Testis (tissue), 3 donors: ENCODE data around the gene TMEM184A. TPM values are rescaled to one million over a fixed set of nuclear protein-coding genes. Genes with fewer than 3 reads are reported as not detected.
A peak's percentile ranks its signal among the peaks of the same experiment; 100 is the strongest.

Experiments
- DNase-seq: peaks from one replicate; pipeline ENCODE4 v3.0.0-alpha.2; 2019
- H3K27ac ChIP-seq, 2 donors: fragments of 200-600 bp; sonication (generic); one replicate each; pipeline ENCODE4 v1.5.1; 2019
- H3K27me3 ChIP-seq: fragments of 200-600 bp; sonication (generic); one replicate; pipeline ENCODE4 v1.5.1; 2019
- H3K36me3 ChIP-seq: fragments of 200-600 bp; sonication (generic); one replicate; pipeline ENCODE4 v1.5.1; 2017; ENCODE audit warnings: low read depth; ENCODE audit errors: missing control alignments
- H3K4me1 ChIP-seq: fragments of 200-600 bp; sonication (generic); one replicate; pipeline ENCODE4 v1.5.1; 2019
- H3K4me3 ChIP-seq, 2 donors: fragments of 200-600 bp; sonication (generic); one replicate each; pipeline ENCODE4 v1.5.1; 2017 to 2019
- H3K9me3 ChIP-seq: fragments of 200-600 bp; sonication (generic); one replicate; pipeline ENCODE4 v1.5.1; 2017
- POLR2A ChIP-seq: fragments of 450-650 bp; IDR thresholded peaks from one replicate; pipeline ENCODE4 v1.6.1; 2017; ENCODE audit warnings: antibody characterized with exemption, mild to moderate bottlenecking, moderate library complexity
- WGBS, 2 donors: methylation state at CpG; one replicate each; pipeline ENCODE4 v1.1.5; 2018; 5-methylcytosine and 5-hydroxymethylcytosine counted together
- intact Hi-C: fragments of 100-400 bp; cut with DNase I; formaldehyde crosslinking; loops from one replicate; pipeline ENCODE4 v1.15.1; 2023; ENCODE audit warnings: low total_unique reads
- polyA plus RNA-seq: library from polyadenylated mRNA; stranded (reverse); fragments of 350-450 nt; fragmentation: Illumina TruSeq; extraction: RNeasy Lipid Tissue Mini Kit (QIAGEN cat#74804); gene quantifications from one replicate; pipeline ENCODE4 v1.2.3, GENCODE V29; 2014; ENCODE audit warnings: low read depth, low replicate concordance; ENCODE audit not compliant: insufficient read depth
- total RNA-seq, 2 donors: library from RNA; depleted of rRNA; stranded (reverse); fragments of >200 nt; gene quantifications; one replicate each; pipeline ENCODE4 v1.2.3, GENCODE V29; 2016
- TF ChIP-seq, protein P1 (sequence below), 3 experiments: fragments of 450-650 bp in 2 of 3; fragments of 200-600 bp in 1 of 3; sonication (generic) in 1 of 3; IDR thresholded peaks; one replicate each; pipeline ENCODE4 v1.5.1; 2016 to 2019; ENCODE audit warnings: antibody characterized with exemption in 3 of 3, mild to moderate bottlenecking in 2 of 3, moderate library complexity in 1 of 3

TMEM184A gene
- total and polyA plus RNA-seq, 3 donors from 2014 or later: 7.1 to 20.9 (median 18.7) TPM

DNA sequence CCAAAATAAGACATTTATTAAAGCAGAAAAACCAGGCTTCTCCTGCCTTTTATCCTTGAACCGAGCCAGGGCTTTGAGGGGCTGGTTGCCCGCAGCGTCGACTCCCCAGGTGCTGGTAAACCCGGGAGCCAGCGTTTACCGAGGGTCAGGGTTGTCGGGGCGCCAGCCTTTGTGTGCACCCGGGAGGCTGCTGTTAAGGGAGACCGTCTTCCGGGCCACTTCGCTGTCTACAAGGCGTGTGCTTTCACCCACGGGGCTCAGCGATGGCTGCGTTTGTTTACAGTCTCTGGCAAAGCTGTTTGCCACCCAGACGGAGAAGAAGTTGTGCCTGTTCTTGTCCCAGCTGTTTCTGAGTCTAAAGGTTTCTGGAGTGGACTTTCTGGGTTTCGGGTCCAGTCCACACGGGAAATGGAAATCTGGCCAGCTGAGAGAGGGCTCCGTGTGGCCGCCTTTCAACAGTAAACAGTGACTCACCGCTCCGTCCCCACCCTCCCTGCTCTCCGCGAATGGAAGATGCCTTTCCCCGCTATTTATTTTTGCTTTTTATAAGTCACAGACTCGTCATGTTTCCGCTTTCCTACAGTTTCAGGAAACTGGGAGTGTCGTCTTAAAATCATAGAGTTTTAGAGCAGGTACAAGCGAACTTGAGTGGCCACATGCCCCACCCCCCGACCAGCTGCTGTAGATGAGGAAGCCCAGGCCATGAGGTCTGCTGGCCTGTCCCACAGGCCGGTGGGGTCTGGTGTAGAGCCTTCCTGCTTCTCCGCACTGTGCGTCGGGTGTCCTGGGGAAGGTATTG is 23.4 kb downstream of the TMEM184A start:
- TF ChIP-seq, protein P1, sequence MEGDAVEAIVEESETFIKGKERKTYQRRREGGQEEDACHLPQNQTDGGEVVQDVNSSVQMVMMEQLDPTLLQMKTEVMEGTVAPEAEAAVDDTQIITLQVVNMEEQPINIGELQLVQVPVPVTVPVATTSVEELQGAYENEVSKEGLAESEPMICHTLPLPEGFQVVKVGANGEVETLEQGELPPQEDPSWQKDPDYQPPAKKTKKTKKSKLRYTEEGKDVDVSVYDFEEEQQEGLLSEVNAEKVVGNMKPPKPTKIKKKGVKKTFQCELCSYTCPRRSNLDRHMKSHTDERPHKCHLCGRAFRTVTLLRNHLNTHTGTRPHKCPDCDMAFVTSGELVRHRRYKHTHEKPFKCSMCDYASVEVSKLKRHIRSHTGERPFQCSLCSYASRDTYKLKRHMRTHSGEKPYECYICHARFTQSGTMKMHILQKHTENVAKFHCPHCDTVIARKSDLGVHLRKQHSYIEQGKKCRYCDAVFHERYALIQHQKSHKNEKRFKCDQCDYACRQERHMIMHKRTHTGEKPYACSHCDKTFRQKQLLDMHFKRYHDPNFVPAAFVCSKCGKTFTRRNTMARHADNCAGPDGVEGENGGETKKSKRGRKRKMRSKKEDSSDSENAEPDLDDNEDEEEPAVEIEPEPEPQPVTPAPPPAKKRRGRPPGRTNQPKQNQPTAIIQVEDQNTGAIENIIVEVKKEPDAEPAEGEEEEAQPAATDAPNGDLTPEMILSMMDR (IDR thresholded peaks at IDR 0.05): no peak
- TF ChIP-seq POLR2A: no peak
- Histone ChIP-seq H3K4me3 (peak overlapping the region in 1 of 2 donors; percentile 49), H3K4me1 (peaks cover 31% of the 10 kb centered on the region), H3K9me3 (no peaks in the 10 kb centered on the region), H3K36me3 (no peaks in the 10 kb centered on the region), H3K27ac (peak overlapping the region; percentile 78 to 90), H3K27me3 (no peaks in the 10 kb centered on the region)
- intact Hi-C loops: no loop called here
- peak; percentile 78 for DNase-seq
- WGBS, 2 donors: 36% methylated on average over 32 to 36 of the region's 36 CpGs

DNA sequence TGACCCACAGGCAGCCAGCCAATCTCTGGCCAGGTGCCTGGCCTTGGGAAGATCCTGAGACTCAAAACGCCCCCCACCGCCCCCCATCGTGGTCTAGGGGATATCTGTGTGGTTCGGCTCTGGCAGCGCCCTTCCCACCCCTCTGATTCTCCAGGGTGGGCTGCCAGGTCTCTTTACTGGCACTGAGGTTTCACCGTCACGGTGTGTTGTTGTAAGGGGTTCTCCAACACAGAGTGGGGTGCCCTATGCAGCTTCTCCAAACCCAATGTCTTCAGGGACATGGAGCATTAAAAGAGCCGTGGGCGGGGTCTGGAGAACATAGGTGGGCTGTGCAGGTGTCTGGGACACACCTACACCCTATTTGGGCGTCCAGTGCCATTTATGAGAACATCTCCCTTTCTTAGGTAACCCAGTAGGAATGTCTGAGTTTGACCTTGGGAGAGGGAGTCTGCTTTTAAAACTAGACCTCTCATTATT is 24.0 kb downstream of the TMEM184A start:
- no peak for DNase-seq
- 24 to 43% methylated on average over 9 to 10 of the region's 10 CpGs for WGBS, 2 donors
- Histone ChIP-seq H3K9me3 (no peaks in the 10 kb centered on the region), H3K4me1 (peaks cover 25% of the 10 kb centered on the region), H3K27ac (peak overlapping the region; percentile 78 to 90), H3K36me3 (no peaks in the 10 kb centered on the region), H3K4me3 (peak overlapping the region in 1 of 2 donors; percentile 49), H3K27me3 (no peaks in the 10 kb centered on the region)
- intact Hi-C loops: no loop called here
- TF ChIP-seq, protein P1 (IDR thresholded peaks at IDR 0.05): no peak

DNA sequence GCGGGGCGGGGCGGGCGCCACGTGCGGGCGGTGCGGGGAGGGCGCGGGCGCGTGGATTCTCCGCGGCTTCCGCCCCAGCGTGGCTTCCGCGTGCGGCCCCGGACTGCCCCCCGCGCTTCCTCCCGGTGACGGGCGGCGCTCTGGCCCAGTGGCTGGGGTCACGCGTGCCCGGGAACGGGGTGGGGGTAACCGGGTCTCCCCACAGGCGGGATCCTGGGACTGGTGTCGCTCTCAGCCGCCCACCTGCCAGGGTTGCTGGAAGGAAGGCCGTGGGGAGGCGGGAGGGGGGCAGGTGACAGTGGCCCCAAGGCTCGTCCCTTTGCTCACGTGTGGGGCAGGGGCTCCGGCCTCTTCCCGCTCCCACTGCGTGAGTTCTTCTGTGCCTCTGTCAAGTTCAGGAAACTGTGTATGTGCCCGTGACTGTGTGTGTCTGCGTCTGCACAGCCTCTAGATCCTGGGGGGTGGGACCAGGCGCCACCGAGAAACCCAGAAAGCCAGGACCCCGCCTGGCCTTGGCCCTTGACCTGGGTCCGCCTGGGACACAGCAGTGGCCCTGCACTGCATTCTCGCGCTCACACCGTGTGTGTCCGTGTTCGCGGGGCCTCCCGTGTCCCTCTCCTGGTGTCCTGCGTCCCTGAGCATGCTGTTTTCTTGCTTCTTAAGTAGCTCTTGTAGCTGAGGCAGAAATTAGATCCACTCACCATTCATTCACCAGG is 24.6 kb downstream of the TMEM184A start:
- WGBS, 2 donors: 6 to 8% methylated on average over 14 to 35 of the region's 55 CpGs
- peak; percentile 68 for DNase-seq
- Histone ChIP-seq H3K4me1 (peaks cover 19% of the 10 kb centered on the region), H3K27ac (peak overlapping the region; percentile 78 to 90), H3K36me3 (no peaks in the 10 kb centered on the region), H3K9me3 (no peaks in the 10 kb centered on the region), H3K4me3 (peak overlapping the region; percentile 49 to 59), H3K27me3 (no peaks in the 10 kb centered on the region)
- intact Hi-C loops: no loop called here
- TF ChIP-seq, protein P1 (IDR thresholded peaks at IDR 0.05): no peak
- no peak for TF ChIP-seq POLR2A

DNA sequence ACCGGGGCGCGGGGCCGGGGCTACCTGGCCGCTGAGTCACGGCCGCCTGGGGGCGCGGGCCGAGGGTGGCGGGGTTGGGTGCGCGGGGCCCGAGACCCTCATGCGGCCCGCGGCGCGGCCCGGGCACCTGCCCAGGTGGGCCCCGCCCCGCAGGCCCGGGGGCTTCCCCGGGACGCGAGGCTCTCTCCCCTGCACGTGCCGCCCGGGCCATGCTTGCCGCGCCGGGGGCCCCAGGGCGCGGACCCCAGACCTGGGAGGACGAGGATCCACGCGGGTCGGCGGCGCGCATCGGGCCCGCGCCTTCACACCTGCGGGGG is 25.1 kb downstream of the TMEM184A start:
- no peak for TF ChIP-seq POLR2A
- TF ChIP-seq, protein P1 (IDR thresholded peaks at IDR 0.05): no peak
- intact Hi-C loops: no loop called here
- DNase-seq: no peak
- no peaks in the 10 kb centered on the region for H3K9me3 ChIP-seq
- no peaks in the 10 kb centered on the region for H3K36me3 ChIP-seq
- WGBS, 2 donors: 0% methylated on average over 17 of the region's 45 CpGs; no CpG with 5 or more reads in 1 of the 2 donors
- H3K27ac ChIP-seq: peak overlapping the region in 1 of 2 donors; percentile 78
- peak overlapping the region; percentile 49 to 59 for H3K4me3 ChIP-seq
- H3K4me1 ChIP-seq: peaks cover 17% of the 10 kb centered on the region
- no peaks in the 10 kb centered on the region for H3K27me3 ChIP-seq
